WERI-Rb-1 (cell line): ENCODE results near the gene BIK.

ENCODE experiments used
- DNase-seq: peaks from one replicate; pipeline ENCODE4 v3.0.0-alpha.2; 2020
- H3K27ac ChIP-seq: fragments of 250-450 bp; sonication (Bioruptor Pico); 2 replicates; pipeline ENCODE4 v1.5.1; 2020; ENCODE audit warnings: mild to moderate bottlenecking, moderate library complexity
- H3K27me3 ChIP-seq: fragments of 250-450 bp; sonication (Bioruptor Pico); 2 replicates; pipeline ENCODE4 v1.5.1; 2021; ENCODE audit warnings: mild to moderate bottlenecking, low read depth, moderate library complexity; ENCODE audit not compliant: insufficient read depth, severe bottlenecking
- H3K36me3 ChIP-seq: fragments of 250-450 bp; sonication (Bioruptor Pico); 2 replicates; pipeline ENCODE4 v1.5.1; 2020; ENCODE audit warnings: mild to moderate bottlenecking, moderate library complexity
- H3K4me3 ChIP-seq: 2 replicates; pipeline ENCODE4 v1.5.1; 2011; ENCODE audit warnings: low read depth, mild to moderate bottlenecking, control low read depth, low read length
- H3K9me3 ChIP-seq: fragments of 250-450 bp; sonication (Bioruptor Pico); 2 replicates; pipeline ENCODE4 v1.5.1; 2021; ENCODE audit warnings: mild to moderate bottlenecking, moderate library complexity; ENCODE audit not compliant: severe bottlenecking
- TF ChIP-seq, protein P1 (sequence below): IDR thresholded peaks from 2 replicates; pipeline ENCODE4 v1.5.1; 2011; ENCODE audit warnings: low read depth, mild to moderate bottlenecking, control low read depth, inconsistent platforms, low read length

The BIK gene

DNA sequence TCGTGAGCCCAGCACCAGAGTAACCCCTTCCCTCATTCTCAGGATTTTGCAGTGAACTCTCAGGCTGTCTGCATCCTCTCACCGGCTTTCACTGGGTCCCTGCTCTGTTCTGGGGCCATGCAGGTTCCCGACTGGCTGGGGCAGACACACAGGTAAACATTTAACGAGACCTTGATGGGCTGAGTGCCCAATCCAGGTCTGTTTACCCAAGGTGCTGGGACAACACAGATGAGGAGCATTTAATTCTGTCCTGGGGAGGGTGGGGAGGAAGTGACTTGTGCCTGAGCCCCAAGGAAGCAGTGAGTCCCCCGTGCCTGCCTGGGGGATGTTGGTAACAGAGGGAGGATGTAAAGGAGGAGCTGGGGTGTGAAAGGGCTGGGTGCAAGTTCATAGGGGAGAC lies 4.4 kb downstream of the BIK start:
- no peaks in the 10 kb centered on the region for H3K36me3 ChIP-seq
- TF ChIP-seq, protein P1, sequence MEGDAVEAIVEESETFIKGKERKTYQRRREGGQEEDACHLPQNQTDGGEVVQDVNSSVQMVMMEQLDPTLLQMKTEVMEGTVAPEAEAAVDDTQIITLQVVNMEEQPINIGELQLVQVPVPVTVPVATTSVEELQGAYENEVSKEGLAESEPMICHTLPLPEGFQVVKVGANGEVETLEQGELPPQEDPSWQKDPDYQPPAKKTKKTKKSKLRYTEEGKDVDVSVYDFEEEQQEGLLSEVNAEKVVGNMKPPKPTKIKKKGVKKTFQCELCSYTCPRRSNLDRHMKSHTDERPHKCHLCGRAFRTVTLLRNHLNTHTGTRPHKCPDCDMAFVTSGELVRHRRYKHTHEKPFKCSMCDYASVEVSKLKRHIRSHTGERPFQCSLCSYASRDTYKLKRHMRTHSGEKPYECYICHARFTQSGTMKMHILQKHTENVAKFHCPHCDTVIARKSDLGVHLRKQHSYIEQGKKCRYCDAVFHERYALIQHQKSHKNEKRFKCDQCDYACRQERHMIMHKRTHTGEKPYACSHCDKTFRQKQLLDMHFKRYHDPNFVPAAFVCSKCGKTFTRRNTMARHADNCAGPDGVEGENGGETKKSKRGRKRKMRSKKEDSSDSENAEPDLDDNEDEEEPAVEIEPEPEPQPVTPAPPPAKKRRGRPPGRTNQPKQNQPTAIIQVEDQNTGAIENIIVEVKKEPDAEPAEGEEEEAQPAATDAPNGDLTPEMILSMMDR = no peak

DNA sequence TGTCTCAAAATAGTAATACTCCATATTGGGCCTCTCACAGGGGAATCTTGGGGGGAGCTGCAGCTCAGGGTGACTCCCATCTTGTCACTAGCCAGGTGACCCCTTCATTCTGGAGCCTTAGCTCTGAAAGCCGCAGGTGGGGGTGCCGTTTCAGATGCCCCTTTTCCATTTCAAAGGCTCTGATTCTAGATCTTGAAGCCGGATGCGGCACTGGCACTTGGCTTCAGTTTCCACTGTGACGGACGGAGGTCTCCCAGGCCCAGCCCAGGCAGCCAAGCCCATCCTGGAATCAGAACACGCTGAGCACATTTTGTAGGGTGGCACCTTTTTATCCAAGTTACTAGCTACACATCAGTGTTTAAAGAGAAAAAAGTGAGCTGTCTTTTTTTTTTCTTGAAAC lies 6.4 kb downstream of the BIK start:
- Histone ChIP-seq H3K36me3 (no peaks in the 10 kb centered on the region), H3K4me3 (no peak overlapping the region), H3K9me3 (no peaks in the 10 kb centered on the region), H3K27me3 (no peaks in the 10 kb centered on the region), H3K27ac (no peak overlapping the region)
- TF ChIP-seq, protein P1 = no peak
- no peak for DNase-seq

More for the DNA sequence above, 4.4 kb downstream of the BIK start:
- Histone ChIP-seq H3K27ac (no peak overlapping the region), H3K27me3 (peaks cover 9% of the 10 kb centered on the region), H3K4me3 (no peak overlapping the region), H3K9me3 (no peaks in the 10 kb centered on the region)
- DNase-seq = no peak

DNA sequence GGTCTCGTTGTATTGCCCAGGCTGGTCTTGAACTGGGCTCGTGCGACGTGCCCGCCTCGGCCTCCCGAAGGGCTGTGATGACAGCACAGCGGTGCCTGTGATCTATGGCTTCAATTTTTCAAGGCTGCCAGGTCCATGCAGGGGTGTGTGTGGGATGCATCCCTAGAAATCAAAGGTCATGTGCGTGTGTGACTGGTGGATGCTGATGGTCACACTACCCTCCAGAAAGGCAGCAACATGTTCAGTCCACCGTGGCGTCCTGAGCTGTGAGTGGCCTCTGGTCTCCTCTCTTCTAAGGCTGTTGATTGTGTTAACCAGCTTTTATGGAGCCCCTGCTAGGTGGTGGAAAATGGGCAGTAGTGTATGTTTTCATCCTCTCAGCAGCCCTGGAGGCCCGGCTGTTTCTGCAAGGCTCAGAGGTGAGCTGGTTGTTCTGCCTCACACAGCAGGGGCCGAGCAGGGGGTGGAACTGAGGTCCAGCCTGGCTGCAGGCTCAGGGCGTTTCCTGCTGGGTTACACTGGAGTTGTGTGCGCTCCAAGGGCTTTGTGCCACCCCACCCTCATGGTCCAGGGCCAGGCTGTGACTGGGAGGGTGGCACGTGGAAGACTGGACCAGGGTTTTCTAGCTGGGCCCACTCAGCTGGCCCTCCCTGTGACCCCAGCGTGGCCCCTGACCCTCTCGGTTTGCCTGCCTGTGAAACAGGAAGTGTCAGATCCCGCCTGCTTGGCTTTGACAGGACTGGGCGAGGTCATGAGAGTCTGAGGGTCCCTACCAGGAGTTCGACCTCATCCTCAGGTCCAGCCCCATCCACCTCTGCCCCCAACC lies 7.7 kb downstream of the BIK start:
- Histone ChIP-seq H3K27ac (no peak overlapping the region), H3K4me3 (no peak overlapping the region), H3K9me3 (no peaks in the 10 kb centered on the region), H3K27me3 (no peaks in the 10 kb centered on the region), H3K36me3 (no peaks in the 10 kb centered on the region)
- TF ChIP-seq, protein P1 = no peak
- no peak for DNase-seq

DNA sequence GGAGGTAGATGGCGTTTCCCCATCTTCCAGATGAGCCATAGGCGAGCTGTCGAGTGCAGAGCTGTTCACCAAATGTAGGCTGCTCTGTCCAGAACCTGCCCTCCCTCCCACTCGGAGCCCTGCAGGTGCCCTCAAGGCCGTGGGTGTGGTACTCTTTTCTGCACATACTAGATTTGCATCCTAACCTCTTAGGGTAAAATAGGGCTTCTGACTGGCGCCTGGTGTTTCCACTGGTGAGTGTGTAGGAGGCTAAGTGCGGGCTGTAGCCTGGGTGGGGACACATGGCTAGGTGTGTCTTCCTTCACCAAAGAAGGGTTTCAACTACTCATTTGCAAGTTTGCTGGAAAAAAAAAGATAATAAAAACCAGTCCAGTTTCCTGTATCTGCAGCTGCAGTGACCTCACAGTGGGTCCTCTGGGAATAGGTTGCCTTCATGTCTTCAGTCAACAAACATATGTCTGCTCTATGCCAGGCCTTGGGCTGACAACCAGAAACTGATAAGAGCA lies 8.5 kb downstream of the BIK start:
- no peaks in the 10 kb centered on the region for H3K36me3 ChIP-seq
- no peak overlapping the region for H3K27ac ChIP-seq
- H3K9me3 ChIP-seq = no peaks in the 10 kb centered on the region
- H3K4me3 ChIP-seq = no peak overlapping the region
- no peaks in the 10 kb centered on the region for H3K27me3 ChIP-seq
- DNase-seq = no peak
- TF ChIP-seq, protein P1 = no peak

GRCh38 chr22:43126501-43127165 lies 16.1 kb downstream of the BIK start:
- H3K27me3 ChIP-seq = no peaks in the 10 kb centered on the region

More at GRCh38 chr22:43126501-43127165, 16.1 kb downstream of the BIK start:
- DNase-seq = no peak
- Histone ChIP-seq H3K9me3 (no peaks in the 10 kb centered on the region), H3K36me3 (peaks cover 9% of the 10 kb centered on the region), H3K4me3 (no peak overlapping the region), H3K27ac (no peak overlapping the region)
- TF ChIP-seq, protein P1 = no peak
